A549 (cell line): Measurements from ENCODE around the gene MRPL17. TPM values are rescaled to one million over a fixed set of nuclear protein-coding genes. Genes with fewer than 3 reads are reported as not detected.
"Not testable (repeated sequence)": the region's sequence is repeated elsewhere in the genome, so short reads cannot be mapped to it uniquely, and the experiment has no call there.

Experiments
- ATAC-seq, 2 experiments: fragments of 200-7000 bp in 1 of 2; fragments of >200 bp in 1 of 2; cut with Nextera tagmentation in 1 of 2; cut with Tn5 transposase in 1 of 2; 3 replicates each; pipeline versions ENCODE4 v1.8.0 to v1.9.1; 2018 to 2020; ENCODE audit warnings: mild to moderate bottlenecking in 1 of 2, moderate library complexity in 1 of 2
- CTCF ChIA-PET: fragments of 300-600 bp; sonication (Branson Sonifier 250); formaldehyde crosslinking; extraction: SDS; loops from one replicate; lab custom pipeline; 2021; ENCODE audit warnings: antibody characterized with exemption, inconsistent platforms; lab: Yijun Ruan, JAX
- POLR2A ChIA-PET: fragments of 350-600 bp; formaldehyde crosslinking; extraction: SDS; loops from one replicate; lab custom pipeline; 2021; ENCODE audit warnings: antibody characterized with exemption, inconsistent platforms; lab: Yijun Ruan, JAX
- DNase-seq, 2 experiments: peaks; one replicate each; pipeline versions ENCODE4 v3.0.0 to v3.0.0-alpha.2; 2011 to 2016; ENCODE audit warnings: low read depth in 1 of 2, low spot score in 1 of 2
- FAIRE-seq: peaks from 2 replicates; lab custom pipeline; 2011; peaks lifted over from hg19 to GRCh38; lab: Jason Lieb, UNC
- H3K27ac ChIP-seq, 2 experiments: fragments of >200 bp; sonication (Bioruptor Twin); formaldehyde crosslinking; 3 replicates each; pipeline ENCODE4 v1.5.1; 2016 to 2017
- H3K4me1 ChIP-seq: fragments of >200 bp; sonication (Bioruptor Twin); formaldehyde crosslinking; 3 replicates; pipeline ENCODE4 v1.6.1; 2016
- H3K4me2 ChIP-seq: fragments of >200 bp; sonication (Bioruptor Twin); formaldehyde crosslinking; 3 replicates; pipeline ENCODE4 v1.6.1; 2016
- H3K4me3 ChIP-seq: fragments of >200 bp; sonication (Bioruptor Twin); formaldehyde crosslinking; 3 replicates; pipeline ENCODE4 v1.5.1; 2016
- H3K9me3 ChIP-seq: fragments of >200 bp; sonication (Bioruptor Twin); formaldehyde crosslinking; 3 replicates; pipeline ENCODE4 v1.6.1; 2016
- BHLHE40 ChIP-seq: IDR thresholded peaks from 2 replicates; pipeline ENCODE4 v1.6.1; 2012; ENCODE audit warnings: low read depth, low read length, inconsistent platforms
- CHD2 ChIP-seq: fragments of 150-350 bp; IDR thresholded peaks from 2 replicates; pipeline ENCODE4 v1.6.1; 2014; ENCODE audit warnings: low read length; ENCODE audit not compliant: partially characterized antibody
- CTCF ChIP-seq: fragments of >200 bp; sonication (Bioruptor Twin); formaldehyde crosslinking; IDR thresholded peaks from 3 replicates; pipeline ENCODE4 v1.5.1; 2016
- EP300 ChIP-seq, 2 experiments: fragments of >200 bp; sonication (Bioruptor Twin); formaldehyde crosslinking; IDR thresholded peaks; 2 replicates in 1 of 2; 3 replicates in 1 of 2; pipeline ENCODE4 v1.6.1; 2016 to 2017
- FOXS1 ChIP-seq: fragments of 250-450 bp; sonication (Bioruptor Pico); IDR thresholded peaks from 2 replicates; pipeline ENCODE4 v1.5.0; 2020; ENCODE audit warnings: mild to moderate bottlenecking, moderate library complexity
- GATA3 ChIP-seq: IDR thresholded peaks from 2 replicates; pipeline ENCODE4 v1.6.1; 2012; ENCODE audit warnings: borderline replicate concordance
- HEYL ChIP-seq: fragments of 250-450 bp; sonication (Bioruptor Pico); IDR thresholded peaks from 2 replicates; pipeline ENCODE4 v1.8.0; 2021; ENCODE audit warnings: mild to moderate bottlenecking, moderate library complexity
- HOXA7 ChIP-seq: fragments of 250-450 bp; sonication (Bioruptor Pico); IDR thresholded peaks from 2 replicates; pipeline ENCODE4 v1.5.0; 2020; ENCODE audit warnings: mild to moderate bottlenecking, moderate library complexity
- HOXB13 ChIP-seq: fragments of 250-450 bp; sonication (Bioruptor Pico); IDR thresholded peaks from 2 replicates; pipeline ENCODE4 v1.5.0; 2020; ENCODE audit warnings: low read depth, mild to moderate bottlenecking, moderate library complexity
- HOXB5 ChIP-seq: fragments of 250-450 bp; sonication (Bioruptor Pico); IDR thresholded peaks from 2 replicates; pipeline ENCODE4 v1.5.0; 2020; ENCODE audit warnings: mild to moderate bottlenecking, moderate library complexity
- JUN ChIP-seq, 2 experiments: fragments of >200 bp; sonication (Bioruptor Twin); formaldehyde crosslinking; IDR thresholded peaks; 2 replicates in 1 of 2; 3 replicates in 1 of 2; pipeline ENCODE4 v1.6.1; 2016 to 2017
- KDM5A ChIP-seq: fragments of 200-600 bp; sonication (generic); IDR thresholded peaks from 2 replicates; pipeline ENCODE4 v1.6.1; 2016; ENCODE audit warnings: antibody characterized with exemption, mild to moderate bottlenecking
- MAZ ChIP-seq: fragments of 150-350 bp; IDR thresholded peaks from 2 replicates; pipeline ENCODE4 v1.6.1; 2014; ENCODE audit warnings: antibody characterized with exemption, low read depth, low read length, borderline replicate concordance
- NFE2L2 ChIP-seq: fragments of 150-350 bp; conservative IDR thresholded peaks from 2 replicates; pipeline ENCODE4 v1.6.1; 2014; ENCODE audit warnings: low read length
- POLR2AphosphoS2 ChIP-seq: conservative IDR thresholded peaks from 2 replicates; pipeline ENCODE4 v1.6.1; 2012; ENCODE audit warnings: low read length, improper control_type of control experiment, inconsistent platforms
- RARB ChIP-seq: fragments of 250-450 bp; sonication (Bioruptor Pico); IDR thresholded peaks from 2 replicates; pipeline ENCODE4 v1.8.0; 2021; ENCODE audit warnings: mild to moderate bottlenecking, moderate library complexity
- RFX5 ChIP-seq: fragments of 450-650 bp; IDR thresholded peaks from 2 replicates; pipeline ENCODE4 v1.7.1; 2014; ENCODE audit warnings: antibody characterized with exemption, mild to moderate bottlenecking, moderate library complexity
- RNF2 ChIP-seq: fragments of 200-600 bp; sonication (generic); IDR thresholded peaks from 2 replicates; pipeline ENCODE4 v1.6.1; 2016; ENCODE audit warnings: low read depth, mild to moderate bottlenecking, antibody characterized with exemption, moderate library complexity, borderline replicate concordance
- TFCP2L1 ChIP-seq: fragments of 250-450 bp; sonication (Bioruptor Pico); IDR thresholded peaks from 2 replicates; pipeline ENCODE4 v1.5.0; 2021; ENCODE audit warnings: mild to moderate bottlenecking
- TP53 ChIP-seq: fragments of 250-450 bp; sonication (Bioruptor Pico); IDR thresholded peaks from 2 replicates; pipeline ENCODE4 v1.5.0; 2021; ENCODE audit warnings: mild to moderate bottlenecking, moderate library complexity
- ZFP36 ChIP-seq: fragments of 450-650 bp; IDR thresholded peaks from 2 replicates; pipeline ENCODE4 v1.6.1; 2014; ENCODE audit warnings: borderline replicate concordance; ENCODE audit not compliant: partially characterized antibody
- WGBS: methylation state at CpG from one replicate; pipeline ENCODE4 v1.1.6; 2017; ENCODE audit errors: missing lambda C conversion rate; 5-methylcytosine and 5-hydroxymethylcytosine counted together
- polyA plus RNA-seq, 4 experiments: library from polyadenylated mRNA; depleted of rRNA in 3 of 4; stranded (reverse); fragments of >200 nt; fragmentation: RNase III in 1 of 4; extraction: RNeasy Plus Mini Kit Qiagen cat#74134 plus additional on column Dnase treatment in 1 of 4; gene quantifications; 2 replicates in 3 of 4; 3 replicates in 1 of 4; pipeline ENCODE4 v1.2.3, GENCODE V29; 2011 to 2017
- TF ChIP-seq, protein P1 (sequence below): IDR thresholded peaks from 2 replicates; pipeline ENCODE4 v1.6.1; 2012; ENCODE audit warnings: low read depth, borderline replicate concordance
- TF ChIP-seq, protein P2 (sequence below): fragments of 200-600 bp; sonication (generic); IDR thresholded peaks from 2 replicates; pipeline ENCODE4 v1.6.1; 2016; ENCODE audit warnings: antibody characterized with exemption, mild to moderate bottlenecking, moderate library complexity
- TF ChIP-seq, protein P3 (sequence below): fragments of 250-450 bp; sonication (Bioruptor Pico); IDR thresholded peaks from 2 replicates; pipeline ENCODE4 v1.5.0; 2020; ENCODE audit warnings: low read depth, mild to moderate bottlenecking, moderate library complexity

MRPL17 gene
- polyA plus RNA-seq, 2 of the 4 experiments (the other 2 are of a cell fraction): 96.8 to 128 TPM

GRCh38 chr11:6687876-6688275, 4.7 kb upstream of the MRPL17 start:
- ChIA-PET CTCF (interaction anchor here (0.7 to 1.4 kb wide), 4 partner anchors 18 to 309 kb away, joined by 3 read pairs; no protein-coding TSS in a partner anchor), POLR2A (interaction anchor here (0.6 kb wide), 1 partner anchor 197 kb away, joined by 3 read pairs; no protein-coding TSS in a partner anchor)
- TF ChIP-seq ZFP36 (no peak), TFCP2L1 (CRISPR knock-in tag) (no peak), RFX5 (no peak), CTCF (no peak), RNF2 (no peak), CHD2 (no peak), POLR2AphosphoS2 (no peak), HOXB13 (CRISPR knock-in tag) (no peak), MAZ (no peak), BHLHE40 (no peak), KDM5A (no peak), HOXB5 (CRISPR knock-in tag) (no peak)
- TF ChIP-seq, protein P1, sequence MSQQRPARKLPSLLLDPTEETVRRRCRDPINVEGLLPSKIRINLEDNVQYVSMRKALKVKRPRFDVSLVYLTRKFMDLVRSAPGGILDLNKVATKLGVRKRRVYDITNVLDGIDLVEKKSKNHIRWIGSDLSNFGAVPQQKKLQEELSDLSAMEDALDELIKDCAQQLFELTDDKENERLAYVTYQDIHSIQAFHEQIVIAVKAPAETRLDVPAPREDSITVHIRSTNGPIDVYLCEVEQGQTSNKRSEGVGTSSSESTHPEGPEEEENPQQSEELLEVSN: no peak
- TF ChIP-seq, protein P2, sequence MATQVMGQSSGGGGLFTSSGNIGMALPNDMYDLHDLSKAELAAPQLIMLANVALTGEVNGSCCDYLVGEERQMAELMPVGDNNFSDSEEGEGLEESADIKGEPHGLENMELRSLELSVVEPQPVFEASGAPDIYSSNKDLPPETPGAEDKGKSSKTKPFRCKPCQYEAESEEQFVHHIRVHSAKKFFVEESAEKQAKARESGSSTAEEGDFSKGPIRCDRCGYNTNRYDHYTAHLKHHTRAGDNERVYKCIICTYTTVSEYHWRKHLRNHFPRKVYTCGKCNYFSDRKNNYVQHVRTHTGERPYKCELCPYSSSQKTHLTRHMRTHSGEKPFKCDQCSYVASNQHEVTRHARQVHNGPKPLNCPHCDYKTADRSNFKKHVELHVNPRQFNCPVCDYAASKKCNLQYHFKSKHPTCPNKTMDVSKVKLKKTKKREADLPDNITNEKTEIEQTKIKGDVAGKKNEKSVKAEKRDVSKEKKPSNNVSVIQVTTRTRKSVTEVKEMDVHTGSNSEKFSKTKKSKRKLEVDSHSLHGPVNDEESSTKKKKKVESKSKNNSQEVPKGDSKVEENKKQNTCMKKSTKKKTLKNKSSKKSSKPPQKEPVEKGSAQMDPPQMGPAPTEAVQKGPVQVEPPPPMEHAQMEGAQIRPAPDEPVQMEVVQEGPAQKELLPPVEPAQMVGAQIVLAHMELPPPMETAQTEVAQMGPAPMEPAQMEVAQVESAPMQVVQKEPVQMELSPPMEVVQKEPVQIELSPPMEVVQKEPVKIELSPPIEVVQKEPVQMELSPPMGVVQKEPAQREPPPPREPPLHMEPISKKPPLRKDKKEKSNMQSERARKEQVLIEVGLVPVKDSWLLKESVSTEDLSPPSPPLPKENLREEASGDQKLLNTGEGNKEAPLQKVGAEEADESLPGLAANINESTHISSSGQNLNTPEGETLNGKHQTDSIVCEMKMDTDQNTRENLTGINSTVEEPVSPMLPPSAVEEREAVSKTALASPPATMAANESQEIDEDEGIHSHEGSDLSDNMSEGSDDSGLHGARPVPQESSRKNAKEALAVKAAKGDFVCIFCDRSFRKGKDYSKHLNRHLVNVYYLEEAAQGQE: no peak
- TF ChIP-seq, protein P3, sequence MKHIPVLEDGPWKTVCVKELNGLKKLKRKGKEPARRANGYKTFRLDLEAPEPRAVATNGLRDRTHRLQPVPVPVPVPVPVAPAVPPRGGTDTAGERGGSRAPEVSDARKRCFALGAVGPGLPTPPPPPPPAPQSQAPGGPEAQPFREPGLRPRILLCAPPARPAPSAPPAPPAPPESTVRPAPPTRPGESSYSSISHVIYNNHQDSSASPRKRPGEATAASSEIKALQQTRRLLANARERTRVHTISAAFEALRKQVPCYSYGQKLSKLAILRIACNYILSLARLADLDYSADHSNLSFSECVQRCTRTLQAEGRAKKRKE: no peak
- H3K4me3 ChIP-seq: no peak overlapping the region
- 19% methylated on average over 4 of the region's 4 CpGs for WGBS
- H3K4me2 ChIP-seq: no peak overlapping the region
- FAIRE-seq: no peak
- DNase-seq: no peak
- ATAC-seq: no peak
- H3K4me1 ChIP-seq: 0 out of 3 replicates have a peak, but pooled peaks cover 3% of the 10 kb centered on the region
- no peak overlapping the region for H3K27ac ChIP-seq
- no peaks in the 10 kb centered on the region for H3K9me3 ChIP-seq

- POLR2A ChIA-PET: no interaction called here
- H3K4me2 ChIP-seq: no peak overlapping the region
- ATAC-seq (no peak), DNase-seq (no peak), FAIRE-seq (no peak)
- H3K27ac ChIP-seq: no peak overlapping the region
- no peaks in the 10 kb centered on the region for H3K9me3 ChIP-seq
- H3K4me3 ChIP-seq: no peak overlapping the region
- TF ChIP-seq EP300 (IDR thresholded peaks at IDR 0.05): no peak
- TF ChIP-seq GATA3: no peak
- no peak for TF ChIP-seq HEYL (CRISPR knock-in tag)
- no peak for TF ChIP-seq NFE2L2
- TF ChIP-seq FOXS1 (CRISPR knock-in tag): no peak
- TF ChIP-seq TP53: no peak
- TF ChIP-seq RARB (CRISPR knock-in tag): no peak
- no peak for TF ChIP-seq JUN (IDR thresholded peaks at IDR 0.05)
- no peak for TF ChIP-seq ZFP36
- no peak for TF ChIP-seq HOXA7 (CRISPR knock-in tag)
- TF ChIP-seq, all 56 proteins: peak for 0
- CTCF ChIA-PET: interaction anchor here (0.6 to 1.6 kb wide), 5 partner anchors 20 to 345 kb away, joined by 3 to 4 read pairs (median 4); partner anchors contain the start of gene DCHS1
- H3K4me1 ChIP-seq: peaks cover 11% of the 10 kb centered on the region; the same call in 2 of the 3 replicates
Measured at GRCh38 chr11:6686006-6686405, 2.9 kb upstream of the MRPL17 start.

DNA sequence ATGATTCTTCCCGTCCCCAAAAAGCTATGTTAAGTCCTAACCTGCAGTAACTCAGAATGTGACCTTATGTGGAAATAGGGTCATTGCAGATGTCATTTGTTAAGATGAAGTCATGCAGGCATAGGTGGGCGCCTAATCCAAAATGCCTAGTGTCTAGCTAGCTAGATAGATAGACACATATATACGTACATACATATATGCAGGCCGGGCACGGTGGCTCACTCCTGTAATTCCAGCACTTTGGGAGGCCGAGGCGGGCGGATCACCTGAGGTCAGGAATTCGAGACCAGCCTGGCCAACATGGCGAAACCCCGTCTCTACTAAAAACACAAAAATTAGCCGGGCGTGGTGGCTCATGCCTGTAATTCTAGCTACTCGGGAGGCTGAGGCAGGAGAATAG, 928 bp upstream of the MRPL17 start:
- Histone ChIP-seq H3K4me1 (peaks cover 11% of the 10 kb centered on the region; the same call in 2 of the 3 replicates), H3K4me3 (peak overlapping the region; percentile 47), H3K4me2 (peak overlapping the region; percentile 66), H3K27ac (peak overlapping the region; percentile 81 to 83; a peak in 5 of 6 replicates)
- CTCF ChIA-PET: interaction anchor here (0.7 to 2.9 kb wide), 23 partner anchors 11 to 306 kb away, joined by 3 to 35 read pairs (median 7); partner anchors contain the start of genes ARFIP2, ILK, RRP8 and TAF10
- WGBS: 81% methylated on average over 14 of the region's 14 CpGs
- ATAC-seq, DNase-seq, FAIRE-seq, H3K9me3 ChIP-seq: not testable (repeated sequence)
- POLR2A ChIA-PET: interaction anchor here (1.2 to 1.5 kb wide), 2 partner anchors 80 to 296 kb away, joined by 5 to 13 read pairs; partner anchors contain the start of genes ILK and RRP8
